Measurements from ENCODE around the gene NMS.

NMS gene

GRCh38 chr2:100483895-100484294 is 13.6 kb downstream of the NMS start:
- no peak for DNase-seq
- intact Hi-C loops (cut with DNase I): no loop called here

- no peak for DNase-seq
- intact Hi-C loops (cut with DNase I): no loop called here
Observed at GRCh38 chr2:100484390-100484789, 14.1 kb downstream of the NMS start.

GRCh38 chr2:100485396-100485795 is 15.1 kb downstream of the NMS start:
- DNase-seq: no peak
- intact Hi-C loops (cut with DNase I): no loop called here

GRCh38 chr2:100494712-100495111 is 24.4 kb downstream of the NMS start:
- intact Hi-C loops (cut with DNase I): no loop called here
- no peak for DNase-seq

- no peak for DNase-seq
- intact Hi-C loops (cut with DNase I): no loop called here
Observed at GRCh38 chr2:100502782-100503181, 32.5 kb downstream of the NMS start.

GRCh38 chr2:100504542-100504941 is 34.3 kb downstream of the NMS start:
- no peak for DNase-seq
- intact Hi-C loops (cut with DNase I): no loop called here

GRCh38 chr2:100509066-100509465 is 38.8 kb downstream of the NMS start:
- intact Hi-C loops (cut with DNase I): no loop called here
- DNase-seq: no peak

- DNase-seq: no peak
- intact Hi-C loops (cut with DNase I): no loop called here
Observed at GRCh38 chr2:100513650-100514049, 43.4 kb downstream of the NMS start.

GRCh38 chr2:100517556-100517955 is 47.3 kb downstream of the NMS start:
- intact Hi-C loops (cut with DNase I): no loop called here
- DNase-seq: no peak

- intact Hi-C loops (cut with DNase I): no loop called here
- DNase-seq: no peak
Observed at GRCh38 chr2:100518801-100519200, 48.5 kb downstream of the NMS start.

GRCh38 chr2:100520224-100520623 is 49.9 kb downstream of the NMS start:
- intact Hi-C loops (cut with DNase I): no loop called here
- no peak for DNase-seq

- DNase-seq: no peak
- intact Hi-C loops (cut with DNase I): no loop called here
Observed at GRCh38 chr2:100522430-100522829, 52.1 kb downstream of the NMS start.

- intact Hi-C loops (cut with DNase I): no loop called here
Observed at GRCh38 chr2:100524331-100524730, 54.0 kb downstream of the NMS start.

GRCh38 chr2:100526868-100527267 is 56.6 kb downstream of the NMS start:
- DNase-seq: no peak
- intact Hi-C loops (cut with DNase I): no loop called here

More at GRCh38 chr2:100524331-100524730, 54.0 kb downstream of the NMS start:
- no peak for DNase-seq

GRCh38 chr2:100527440-100528015 is 57.2 kb downstream of the NMS start:
- no peak for DNase-seq
- intact Hi-C loops (cut with DNase I): no loop called here

GRCh38 chr2:100529176-100529575 is 58.9 kb downstream of the NMS start:
- intact Hi-C loops (cut with DNase I): no loop called here

GRCh38 chr2:100529900-100530299 is 59.6 kb downstream of the NMS start:
- intact Hi-C loops (cut with DNase I): no loop called here
- no peak for DNase-seq

More at GRCh38 chr2:100529176-100529575, 58.9 kb downstream of the NMS start:
- no peak for DNase-seq

Measured in posterior cingulate gyrus (tissue), 11 donors.